Measurements from ENCODE around the gene ZNF143.

The ZNF143 gene

GRCh38 chr11:9576701-9577381 lies 116.0 kb downstream of the ZNF143 start:
- DNase-seq, result no peak

- DNase-seq, result no peak
Measured at GRCh38 chr11:9577556-9577955, 116.7 kb downstream of the ZNF143 start.
